Occipital lobe (tissue), 2 donors: ENCODE data around the gene TMEM255A. TPM values are rescaled to one million over a fixed set of nuclear protein-coding genes. Genes with fewer than 3 reads are reported as not detected.

Source experiments
- DNase-seq: peaks from one replicate; lab custom pipeline; 2025; lab: John Stamatoyannopoulos, UW
- total RNA-seq: library from RNA; depleted of rRNA; stranded (reverse); fragments of >200 nt; gene quantifications from one replicate; pipeline ENCODE4 v1.2.3, GENCODE V29; 2014

Gene TMEM255A
- total RNA-seq, 1 donor from 2014 or later: 1.4 TPM

GRCh38 chrX:120308558-120308957, 2.7 kb downstream of the TMEM255A start:
- no peak for DNase-seq

GRCh38 chrX:120306630-120307029, 4.6 kb downstream of the TMEM255A start:
- no peak for DNase-seq

GRCh38 chrX:120305531-120306141, 5.6 kb downstream of the TMEM255A start:
- DNase-seq: no peak

GRCh38 chrX:120304256-120304655, 7.0 kb downstream of the TMEM255A start:
- DNase-seq: no peak

GRCh38 chrX:120302434-120302833, 8.8 kb downstream of the TMEM255A start:
- DNase-seq: no peak

- no peak for DNase-seq
These were observed 9.3 kb downstream of the TMEM255A start for GRCh38 chrX:120301960-120302359.

- DNase-seq: no peak
These were observed 9.8 kb downstream of the TMEM255A start for GRCh38 chrX:120301497-120301896.

- no peak for DNase-seq
These were observed 11.3 kb downstream of the TMEM255A start for GRCh38 chrX:120299928-120300327.

GRCh38 chrX:120297923-120298322, 13.3 kb downstream of the TMEM255A start:
- no peak for DNase-seq

GRCh38 chrX:120294651-120295050, 16.6 kb downstream of the TMEM255A start:
- DNase-seq: no peak

- no peak for DNase-seq
These were observed 18.2 kb downstream of the TMEM255A start for GRCh38 chrX:120293015-120293414.

GRCh38 chrX:120291211-120291610, 20.1 kb downstream of the TMEM255A start:
- no peak for DNase-seq

GRCh38 chrX:120290107-120290506, 21.2 kb downstream of the TMEM255A start:
- no peak for DNase-seq

- DNase-seq: no peak
These were observed 23.6 kb downstream of the TMEM255A start for GRCh38 chrX:120287513-120288112.

- DNase-seq: no peak
These were observed 24.3 kb downstream of the TMEM255A start for GRCh38 chrX:120286733-120287512.

GRCh38 chrX:120282697-120283096, 28.6 kb downstream of the TMEM255A start:
- no peak for DNase-seq

GRCh38 chrX:120281761-120282160, 29.5 kb downstream of the TMEM255A start:
- no peak for DNase-seq

- no peak for DNase-seq
These were observed 30.1 kb downstream of the TMEM255A start for GRCh38 chrX:120281021-120281624.

- no peak for DNase-seq
These were observed 36.3 kb downstream of the TMEM255A start for GRCh38 chrX:120274958-120275357.

- DNase-seq: no peak
These were observed 37.1 kb downstream of the TMEM255A start for GRCh38 chrX:120274145-120274544.

- no peak for DNase-seq
These were observed 40.0 kb downstream of the TMEM255A start for GRCh38 chrX:120271218-120271617.

GRCh38 chrX:120270567-120270966, 40.7 kb downstream of the TMEM255A start:
- DNase-seq: no peak
